ENCODE data around the gene MAP3K2.
A peak's percentile ranks its signal among the peaks of the same experiment; 100 is the strongest.
"Not testable (repeated sequence)": the region's sequence is repeated elsewhere in the genome, so short reads cannot be mapped to it uniquely, and the experiment has no call there.

Gene MAP3K2

GRCh38 chr2:127381762-127382161 is 6.0 kb downstream of the MAP3K2 start:
- no peak for DNase-seq

- DNase-seq = no peak
These were observed 7.9 kb downstream of the MAP3K2 start for GRCh38 chr2:127379712-127380355.

- no peak for DNase-seq
These were observed 9.1 kb downstream of the MAP3K2 start for GRCh38 chr2:127378720-127379119.

GRCh38 chr2:127377262-127377661 is 10.5 kb downstream of the MAP3K2 start:
- DNase-seq = no peak

GRCh38 chr2:127376257-127376656 is 11.5 kb downstream of the MAP3K2 start:
- DNase-seq = no peak

GRCh38 chr2:127373362-127374083 is 14.3 kb downstream of the MAP3K2 start:
- DNase-seq = no peak

GRCh38 chr2:127371037-127371436 is 16.7 kb downstream of the MAP3K2 start:
- DNase-seq = no peak

GRCh38 chr2:127370010-127370409 is 17.8 kb downstream of the MAP3K2 start:
- DNase-seq = no peak

GRCh38 chr2:127365211-127365643 is 22.5 kb downstream of the MAP3K2 start:
- no peak for DNase-seq

GRCh38 chr2:127362971-127363370 is 24.8 kb downstream of the MAP3K2 start:
- DNase-seq = no peak

GRCh38 chr2:127361929-127362885 is 25.6 kb downstream of the MAP3K2 start:
- DNase-seq = no peak

- DNase-seq = no peak
These were observed 27.5 kb downstream of the MAP3K2 start for GRCh38 chr2:127360242-127360641.

- no peak for DNase-seq
These were observed 28.3 kb downstream of the MAP3K2 start for GRCh38 chr2:127359520-127359919.

GRCh38 chr2:127358971-127359370 is 28.8 kb downstream of the MAP3K2 start:
- no peak for DNase-seq

- DNase-seq = no peak
These were observed 29.7 kb downstream of the MAP3K2 start for GRCh38 chr2:127358044-127358443.

GRCh38 chr2:127357591-127357990 is 30.2 kb downstream of the MAP3K2 start:
- no peak for DNase-seq

- DNase-seq = no peak
These were observed 31.2 kb downstream of the MAP3K2 start for GRCh38 chr2:127356531-127356930.

GRCh38 chr2:127355407-127356008 is 32.3 kb downstream of the MAP3K2 start:
- peak; percentile 62 for DNase-seq

GRCh38 chr2:127353873-127354676 is 33.7 kb downstream of the MAP3K2 start:
- not testable (repeated sequence) for DNase-seq

- DNase-seq = not testable (repeated sequence)
These were observed 34.6 kb downstream of the MAP3K2 start for GRCh38 chr2:127353223-127353622.

GRCh38 chr2:127351603-127352002 is 36.2 kb downstream of the MAP3K2 start:
- no peak for DNase-seq

GRCh38 chr2:127348426-127349000 is 39.3 kb downstream of the MAP3K2 start:
- no peak for DNase-seq

All from CD4-positive, alpha-beta T cell treated with Interleukin-12 subunit alpha and Interleukin-12 subunit beta, for 1 hour (primary cell).